ENCODE data around the gene LRRN3. TPM values are rescaled to one million over a fixed set of nuclear protein-coding genes. Genes with fewer than 3 reads are reported as not detected.

LRRN3 gene
- total RNA-seq, 1 experiment from 2014 or later, result not detected

DNA sequence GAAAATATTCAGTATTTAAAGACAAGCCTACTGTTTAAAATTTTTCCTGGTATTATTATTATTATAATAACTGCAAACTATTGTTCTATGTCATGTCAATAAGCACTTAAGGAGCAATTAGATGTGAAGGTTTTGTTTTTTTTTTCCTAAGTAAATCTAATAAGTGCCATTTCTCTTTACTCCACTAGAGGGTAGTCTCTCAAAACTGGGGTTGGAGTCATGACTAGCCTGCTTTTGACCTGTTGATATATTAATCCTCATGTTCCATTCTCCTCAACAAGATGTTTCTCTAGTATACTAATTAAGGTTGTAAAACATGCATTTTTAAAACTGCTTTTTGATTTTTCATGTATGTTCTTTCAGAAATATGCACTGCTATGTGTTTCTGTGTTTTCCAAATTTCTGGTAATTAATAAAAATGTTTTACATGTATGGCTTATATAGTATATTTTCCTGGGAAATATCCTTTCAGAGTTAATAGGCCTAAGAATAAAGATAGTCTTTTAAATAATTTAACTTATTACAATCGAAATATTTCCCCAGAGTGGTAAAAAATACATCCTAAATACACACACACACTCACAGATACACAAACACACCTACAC is 1.0 kb upstream of the LRRN3 start:
- H3K36me3 ChIP-seq (ENCODE audit: low read depth, low read length), result no peaks in the 10 kb centered on the region
- intact Hi-C loops (cut with micrococcal nuclease), result loop anchor here (1.0 to 10.0 kb wide), 6 partner anchors 227 to 1085 kb away; partner anchors contain the start of gene IMMP2L
- no peaks in the 10 kb centered on the region for H3K27me3 ChIP-seq (ENCODE audit: low read length)
- POLR2A ChIA-PET (ENCODE audit: unreplicated experiment), result no interaction called here
- no peaks in the 10 kb centered on the region for H3F3A ChIP-seq (ENCODE audit: low read length, unreplicated experiment)
- H3K9me3 ChIP-seq (ENCODE audit: low read length), result no peaks in the 10 kb centered on the region
- H2AFZ ChIP-seq (ENCODE audit: low read length), result no peak overlapping the region
- BruUV-seq (replicated peaks), result no TSS peak
- CTCF ChIA-PET, result no interaction called here
- no peaks in the 10 kb centered on the region for H3K9me2 ChIP-seq (replicated peaks; ENCODE audit: low read length)
- DNase-seq (peak; percentile 65), ATAC-seq (no peak)
- no peak overlapping the region for H3K4me3 ChIP-seq (ENCODE audit: low read length)
- H3K79me2 ChIP-seq (ENCODE audit: low read length), result no peaks in the 10 kb centered on the region
- H3K4me2 ChIP-seq (ENCODE audit: low read length), result no peak overlapping the region
- no peak overlapping the region for H3K9ac ChIP-seq (ENCODE audit: low read length)
- peaks cover 12% of the 10 kb centered on the region for H3K4me1 ChIP-seq (ENCODE audit: insufficient read depth, low read length)
- H4K20me1 ChIP-seq (ENCODE audit: low read length), result no peaks in the 10 kb centered on the region
- no peak overlapping the region for H3K27ac ChIP-seq (ENCODE audit: low read length)
- TF ChIP-seq, protein P1, sequence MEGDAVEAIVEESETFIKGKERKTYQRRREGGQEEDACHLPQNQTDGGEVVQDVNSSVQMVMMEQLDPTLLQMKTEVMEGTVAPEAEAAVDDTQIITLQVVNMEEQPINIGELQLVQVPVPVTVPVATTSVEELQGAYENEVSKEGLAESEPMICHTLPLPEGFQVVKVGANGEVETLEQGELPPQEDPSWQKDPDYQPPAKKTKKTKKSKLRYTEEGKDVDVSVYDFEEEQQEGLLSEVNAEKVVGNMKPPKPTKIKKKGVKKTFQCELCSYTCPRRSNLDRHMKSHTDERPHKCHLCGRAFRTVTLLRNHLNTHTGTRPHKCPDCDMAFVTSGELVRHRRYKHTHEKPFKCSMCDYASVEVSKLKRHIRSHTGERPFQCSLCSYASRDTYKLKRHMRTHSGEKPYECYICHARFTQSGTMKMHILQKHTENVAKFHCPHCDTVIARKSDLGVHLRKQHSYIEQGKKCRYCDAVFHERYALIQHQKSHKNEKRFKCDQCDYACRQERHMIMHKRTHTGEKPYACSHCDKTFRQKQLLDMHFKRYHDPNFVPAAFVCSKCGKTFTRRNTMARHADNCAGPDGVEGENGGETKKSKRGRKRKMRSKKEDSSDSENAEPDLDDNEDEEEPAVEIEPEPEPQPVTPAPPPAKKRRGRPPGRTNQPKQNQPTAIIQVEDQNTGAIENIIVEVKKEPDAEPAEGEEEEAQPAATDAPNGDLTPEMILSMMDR (conservative IDR thresholded peaks at IDR 0.05; ENCODE audit: low read depth, low read length), result peak; percentile 72
- TF ChIP-seq EZH2 (IDR thresholded peaks at IDR 0.05; ENCODE audit: low read length, unreplicated experiment), result no peak

DNA sequence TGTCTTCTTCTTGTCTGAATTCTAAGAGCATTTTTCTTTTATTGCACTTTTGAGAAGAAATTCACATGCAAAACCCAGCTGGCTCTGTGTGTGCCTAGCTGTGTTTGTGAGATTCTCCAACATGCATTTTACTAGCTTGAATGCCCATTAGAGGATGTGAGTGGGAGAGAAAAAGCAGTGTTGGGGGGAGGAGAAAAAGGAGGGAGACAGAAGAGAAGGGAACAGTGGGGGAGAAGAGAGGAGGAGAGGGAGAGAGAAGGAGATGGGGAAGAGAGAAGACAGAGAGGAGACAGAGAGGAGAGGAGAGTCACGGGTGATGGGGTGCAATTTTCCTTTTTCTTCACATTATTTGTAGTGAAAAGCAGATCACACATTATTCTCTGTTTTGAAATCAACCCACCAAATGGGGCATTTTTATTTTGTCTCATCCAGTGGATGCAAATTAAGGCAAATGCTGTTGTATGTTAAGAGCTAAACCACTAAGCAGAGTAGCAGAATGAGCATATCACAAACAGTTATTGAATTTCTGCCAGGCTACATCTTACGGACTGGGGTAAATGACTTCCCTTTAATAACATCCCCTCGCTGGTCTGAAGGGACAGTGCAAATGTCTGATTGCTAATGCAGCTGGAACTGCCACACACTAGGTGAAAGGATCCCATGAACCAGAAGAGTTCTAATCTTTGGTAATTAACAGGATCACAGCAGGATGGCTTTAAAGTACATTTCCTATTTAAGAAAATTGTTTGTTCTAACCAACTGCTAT is 849 bp downstream of the LRRN3 start:
- Histone ChIP-seq H3K4me1 (ENCODE audit: insufficient read depth, low read length) (peaks cover 15% of the 10 kb centered on the region), H3K27me3 (ENCODE audit: low read length) (no peaks in the 10 kb centered on the region), H3K36me3 (ENCODE audit: low read depth, low read length) (no peaks in the 10 kb centered on the region), H2AFZ (ENCODE audit: low read length) (no peak overlapping the region), H3K27ac (ENCODE audit: low read length) (no peak overlapping the region), H3K9me3 (ENCODE audit: low read length) (no peaks in the 10 kb centered on the region), H4K20me1 (ENCODE audit: low read length) (no peaks in the 10 kb centered on the region), H3K4me2 (ENCODE audit: low read length) (no peak overlapping the region), H3K79me2 (ENCODE audit: low read length) (no peaks in the 10 kb centered on the region), H3K9ac (ENCODE audit: low read length) (no peak overlapping the region), H3F3A (ENCODE audit: low read length, unreplicated experiment) (no peaks in the 10 kb centered on the region), H3K9me2 (replicated peaks; ENCODE audit: low read length) (no peaks in the 10 kb centered on the region), H3K4me3 (ENCODE audit: low read length) (no peak overlapping the region)
- POLR2A ChIA-PET (ENCODE audit: unreplicated experiment), result no interaction called here
- ATAC-seq (no peak), DNase-seq (no peak)
- intact Hi-C loops (cut with micrococcal nuclease), result loop anchor here (5.0 to 10.0 kb wide), 5 partner anchors 226 to 1087 kb away; partner anchors contain the start of gene IMMP2L
- TF ChIP-seq, protein P1 (conservative IDR thresholded peaks at IDR 0.05; ENCODE audit: low read depth, low read length), result no peak
- TF ChIP-seq EZH2 (IDR thresholded peaks at IDR 0.05; ENCODE audit: low read length, unreplicated experiment) (no peak), EZH2phosphoT487 (IDR thresholded peaks at IDR 0.05; ENCODE audit: borderline replicate concordance, low read length) (no peak)
- CTCF ChIA-PET, result no interaction called here
- BruUV-seq (replicated peaks), result no TSS peak

All from PC-3 (cell line).